Keratinocyte (primary cell): ENCODE results near the gene SPATA31C1.

Experiments
- CTCF ChIP-seq, 3 experiments: IDR thresholded peaks in 1 of 3; conservative IDR thresholded peaks in 1 of 3; optimal IDR thresholded peaks in 1 of 3; 2 replicates in 2 of 3; 3 replicates in 1 of 3; pipeline versions ENCODE3 to v1.5.1; 2011; ENCODE audit warnings: low read length in 3 of 3, mild to moderate bottlenecking in 3 of 3, moderate library complexity in 2 of 3, control low read depth in 1 of 3, inconsistent platforms in 1 of 3; ENCODE audit not compliant: insufficient read depth in 2 of 3; ENCODE audit errors: extremely low read depth in 1 of 3
- EZH2 ChIP-seq: IDR thresholded peaks from one replicate; pipeline ENCODE4 v1.6.1; 2012; ENCODE audit warnings: inconsistent platforms, mild to moderate bottlenecking, low read length, moderate library complexity

GRCh38 chr9:87944096-87944495 lies 26.3 kb downstream of the SPATA31C1 start:
- TF ChIP-seq CTCF (optimal IDR thresholded peaks at IDR 0.05 in 1 of 3, IDR thresholded peaks at IDR 0.05 in 1 of 3, conservative IDR thresholded peaks at IDR 0.05 in 1 of 3; ENCODE audit: extremely low read depth in 1 of 3, insufficient read depth in 2 of 3, low read length in 3 of 3) (no peak), EZH2 (no peak)
